WERI-Rb-1 (cell line): ENCODE data around the gene LHPP.

Experiments used
- DNase-seq: peaks from one replicate; pipeline ENCODE4 v3.0.0-alpha.2; 2020
- H3K27ac ChIP-seq: fragments of 250-450 bp; sonication (Bioruptor Pico); 2 replicates; pipeline ENCODE4 v1.5.1; 2020; ENCODE audit warnings: mild to moderate bottlenecking, moderate library complexity
- H3K27me3 ChIP-seq: fragments of 250-450 bp; sonication (Bioruptor Pico); 2 replicates; pipeline ENCODE4 v1.5.1; 2021; ENCODE audit warnings: mild to moderate bottlenecking, low read depth, moderate library complexity; ENCODE audit not compliant: insufficient read depth, severe bottlenecking
- H3K36me3 ChIP-seq: fragments of 250-450 bp; sonication (Bioruptor Pico); 2 replicates; pipeline ENCODE4 v1.5.1; 2020; ENCODE audit warnings: mild to moderate bottlenecking, moderate library complexity
- H3K4me3 ChIP-seq: 2 replicates; pipeline ENCODE4 v1.5.1; 2011; ENCODE audit warnings: low read depth, mild to moderate bottlenecking, control low read depth, low read length
- H3K9me3 ChIP-seq: fragments of 250-450 bp; sonication (Bioruptor Pico); 2 replicates; pipeline ENCODE4 v1.5.1; 2021; ENCODE audit warnings: mild to moderate bottlenecking, moderate library complexity; ENCODE audit not compliant: severe bottlenecking
- CTCF ChIP-seq: IDR thresholded peaks from 2 replicates; pipeline ENCODE4 v1.5.1; 2011; ENCODE audit warnings: low read depth, mild to moderate bottlenecking, control low read depth, inconsistent platforms, low read length

The LHPP gene

GRCh38 chr10:124596116-124596785 lies 134.6 kb downstream of the LHPP start:
- no peak for TF ChIP-seq CTCF
- Histone ChIP-seq H3K36me3 (no peaks in the 10 kb centered on the region), H3K4me3 (no peak overlapping the region), H3K9me3 (peaks cover 5% of the 10 kb centered on the region), H3K27me3 (no peaks in the 10 kb centered on the region), H3K27ac (no peak overlapping the region)
- DNase-seq = no peak

GRCh38 chr10:124596962-124597845 lies 135.6 kb downstream of the LHPP start:
- H3K36me3 ChIP-seq = no peaks in the 10 kb centered on the region
- TF ChIP-seq CTCF = no peak
- no peak overlapping the region for H3K4me3 ChIP-seq
- no peaks in the 10 kb centered on the region for H3K27me3 ChIP-seq
- H3K9me3 ChIP-seq = no peaks in the 10 kb centered on the region
- H3K27ac ChIP-seq = no peak overlapping the region
- DNase-seq = no peak

GRCh38 chr10:124597846-124598165 lies 136.2 kb downstream of the LHPP start:
- no peaks in the 10 kb centered on the region for H3K36me3 ChIP-seq
- TF ChIP-seq CTCF = no peak
- no peak for DNase-seq
- no peak overlapping the region for H3K4me3 ChIP-seq
- no peaks in the 10 kb centered on the region for H3K27me3 ChIP-seq
- no peaks in the 10 kb centered on the region for H3K9me3 ChIP-seq
- H3K27ac ChIP-seq = no peak overlapping the region

- no peak overlapping the region for H3K4me3 ChIP-seq
Measured at GRCh38 chr10:124598196-124598595, 136.6 kb downstream of the LHPP start.

GRCh38 chr10:124598773-124599587 lies 137.4 kb downstream of the LHPP start:
- Histone ChIP-seq H3K4me3 (no peak overlapping the region), H3K27ac (no peak overlapping the region), H3K9me3 (no peaks in the 10 kb centered on the region), H3K36me3 (no peaks in the 10 kb centered on the region), H3K27me3 (no peaks in the 10 kb centered on the region)
- DNase-seq = no peak
- no peak for TF ChIP-seq CTCF

More at GRCh38 chr10:124598196-124598595, 136.6 kb downstream of the LHPP start:
- Histone ChIP-seq H3K36me3 (no peaks in the 10 kb centered on the region), H3K27me3 (no peaks in the 10 kb centered on the region), H3K9me3 (no peaks in the 10 kb centered on the region), H3K27ac (no peak overlapping the region)
- no peak for DNase-seq
- TF ChIP-seq CTCF = no peak
